HCT116 (cell line): ENCODE data around the gene PCCB. TPM values are rescaled to one million over a fixed set of nuclear protein-coding genes. Genes with fewer than 3 reads are reported as not detected.
"Not testable (repeated sequence)": the region's sequence is repeated elsewhere in the genome, so short reads cannot be mapped to it uniquely, and the experiment has no call there.

Experiments used
- ATAC-seq: fragments of 200-7000 bp; cut with Tn5 transposase; 2 replicates; pipeline ENCODE4 v1.9.1; 2020; ENCODE audit warnings: mild to moderate bottlenecking, moderate library complexity
- BruUV-seq: library from RNA; stranded (reverse); fragments of 400-500 nt; replicated peaks from 2 replicates; lab custom pipeline; 2021; lab: Mats Ljungman, UMichigan
- CTCF ChIA-PET: fragments of 300-600 bp; sonication (Branson Sonifier 250); formaldehyde crosslinking; loops from one replicate; lab custom pipeline; 2021; ENCODE audit warnings: antibody characterized with exemption; lab: Charles Lee
- POLR2A ChIA-PET: fragments of 300-600, 350-600 bp; sonication (Branson Sonifier 250); formaldehyde crosslinking; loops from one replicate; lab custom pipeline; 2021; ENCODE audit warnings: antibody characterized with exemption; lab: Charles Lee
- RAD21 ChIA-PET, 2 experiments: fragments of 300-600 bp; sonication (Branson Sonifier 250); formaldehyde crosslinking; loops; one replicate each; lab custom pipeline; 2023; ENCODE audit warnings: low total read pairs in 2 of 2; ENCODE audit not compliant: uncharacterized antibody in 2 of 2, unreplicated experiment in 2 of 2, low non-redundant PET in 1 of 2; lab: Charles Lee
- DNase-seq: peaks from one replicate; pipeline ENCODE4 v3.0.0-alpha.2; 2010; ENCODE audit warnings: low read depth, low spot score
- H2AFZ ChIP-seq: fragments of 200-600 bp; shearing (Covaris generic), sonication (generic); 2 replicates; pipeline ENCODE4 v1.6.1; 2017; ENCODE audit warnings: low read depth, mixed run types, mixed read lengths, antibody characterized with exemption, low read length; ENCODE audit not compliant: poor library complexity, severe bottlenecking
- H3K27ac ChIP-seq: 2 replicates; pipeline ENCODE4 v1.5.1; 2012; ENCODE audit warnings: low read depth, low read length
- H3K27me3 ChIP-seq: fragments of 200-600 bp; sonication (generic); 2 replicates; pipeline ENCODE4 v1.6.1; 2016; ENCODE audit warnings: mixed run types, low read length, mixed read lengths; ENCODE audit not compliant: insufficient read depth
- H3K36me3 ChIP-seq, 2 experiments: fragments of 200-500 bp in 1 of 2; fragments of 200-600 bp in 1 of 2; sonication (Bioruptor generic) in 1 of 2; sonication (generic) in 1 of 2; 2 replicates each; pipeline versions ENCODE4 v1.5.1 to v1.6.1; 2014 to 2016; ENCODE audit warnings: low read length in 2 of 2, inconsistent platforms in 1 of 2, mixed read lengths in 1 of 2, mixed run types in 1 of 2; ENCODE audit not compliant: insufficient read depth in 2 of 2, control insufficient read depth in 1 of 2
- H3K4me1 ChIP-seq, 2 experiments: fragments of 200-600 bp in 1 of 2; sonication (generic) in 1 of 2; 2 replicates each; pipeline versions ENCODE4 v1.5.1 to v1.6.1; 2012 to 2017; ENCODE audit warnings: low read length in 2 of 2, inconsistent platforms in 1 of 2, mild to moderate bottlenecking in 1 of 2, mixed read lengths in 1 of 2, mixed run types in 1 of 2, moderate library complexity in 1 of 2; ENCODE audit not compliant: insufficient read depth in 2 of 2, control insufficient read depth in 1 of 2
- H3K4me2 ChIP-seq: fragments of 200-600 bp; sonication (generic); 2 replicates; pipeline ENCODE4 v1.6.1; 2017; ENCODE audit warnings: mixed run types, low read length, mixed read lengths
- H3K4me3 ChIP-seq, 2 experiments: fragments of 200-600 bp in 1 of 2; sonication (generic) in 1 of 2; replicated peaks in 1 of 2; 2 replicates each; pipeline ENCODE4 v1.5.1; 2011 to 2016; ENCODE audit warnings: low read length in 2 of 2, control low read depth in 1 of 2, low read depth in 1 of 2, mild to moderate bottlenecking in 1 of 2, mixed read lengths in 1 of 2, mixed run types in 1 of 2
- H3K79me2 ChIP-seq: fragments of 200-600 bp; sonication (generic); 2 replicates; pipeline ENCODE4 v1.6.1; 2017; ENCODE audit warnings: mild to moderate bottlenecking, mixed run types, low read length, moderate library complexity, mixed read lengths; ENCODE audit not compliant: insufficient read depth
- H3K9ac ChIP-seq: fragments of 200-600 bp; sonication (generic); 2 replicates; pipeline ENCODE4 v1.6.1; 2016; ENCODE audit warnings: low read length, mixed read lengths
- H3K9me2 ChIP-seq: fragments of 200-600 bp; sonication (generic), shearing (Covaris generic); 2 replicates; pipeline ENCODE4 v1.6.1; 2017; ENCODE audit warnings: mixed run types, mild to moderate bottlenecking, moderate library complexity; ENCODE audit not compliant: insufficient read depth
- H3K9me3 ChIP-seq, 2 experiments: fragments of 200-500 bp in 1 of 2; fragments of 200-600 bp in 1 of 2; sonication (Bioruptor generic) in 1 of 2; sonication (generic) in 1 of 2; 2 replicates each; pipeline ENCODE4 v1.6.1; 2014 to 2017; ENCODE audit warnings: low read length in 2 of 2, mixed read lengths in 2 of 2, inconsistent platforms in 1 of 2, low read depth in 1 of 2, mild to moderate bottlenecking in 1 of 2, mixed run types in 1 of 2, moderate library complexity in 1 of 2; ENCODE audit not compliant: control insufficient read depth in 1 of 2, insufficient read depth in 1 of 2
- H4K20me1 ChIP-seq: fragments of 200-600 bp; sonication (generic), shearing (Covaris generic); 2 replicates; pipeline ENCODE4 v1.6.1; 2017; ENCODE audit warnings: mixed run types, mild to moderate bottlenecking, moderate library complexity; ENCODE audit not compliant: insufficient read depth
- JUND ChIP-seq: IDR thresholded peaks from 2 replicates; pipeline ENCODE4 v1.6.1; 2012
- SP1 ChIP-seq: IDR thresholded peaks from 2 replicates; pipeline ENCODE4 v1.6.1; 2012; ENCODE audit warnings: low read depth
- SRF ChIP-seq: IDR thresholded peaks from 2 replicates; pipeline ENCODE4 v1.6.1; 2012; ENCODE audit warnings: low read depth
- intact Hi-C: fragments of 100-400 bp; cut with micrococcal nuclease; formaldehyde crosslinking; loops from 2 replicates; pipeline ENCODE4 v1.10.0; 2022
- total RNA-seq: library from RNA; stranded (reverse); gene quantifications from one replicate; pipeline ENCODE4 v1.2.1, GENCODE V29; 2021; ENCODE audit not compliant: unreplicated experiment

Gene PCCB
- total RNA-seq, 1 experiment from 2014 or later = 48.9 TPM

GRCh38 chr3:136334209-136334608, 84.1 kb downstream of the PCCB start:
- Histone ChIP-seq H3K4me3 (no peak overlapping the region), H3K9me3 (no peaks in the 10 kb centered on the region), H4K20me1 (no peaks in the 10 kb centered on the region), H3K9me2 (no peaks in the 10 kb centered on the region), H3K36me3 (no peaks in the 10 kb centered on the region), H3K4me2 (no peak overlapping the region)
- RAD21 ChIA-PET = no interaction called here
- no peak for ATAC-seq
- intact Hi-C loops = no loop called here
- CTCF ChIA-PET = no interaction called here
- no peak for TF ChIP-seq JUND
- TF ChIP-seq SP1 = no peak
- no peak for TF ChIP-seq SRF
- TF ChIP-seq, all 23 proteins: peak for 0
- Histone ChIP-seq H3K4me1 (no peaks in the 10 kb centered on the region), H3K27me3 (no peaks in the 10 kb centered on the region), H2AFZ (no peak overlapping the region), H3K79me2 (no peaks in the 10 kb centered on the region), H3K27ac (no peak overlapping the region), H3K9ac (no peak overlapping the region)
- POLR2A ChIA-PET = no interaction called here
- DNase-seq = no peak
- BruUV-seq = no TSS peak

- ATAC-seq, POLR2A ChIA-PET, H3K27me3 ChIP-seq, RAD21 ChIA-PET, BruUV-seq, H3K27ac ChIP-seq, H4K20me1 ChIP-seq, H2AFZ ChIP-seq, H3K36me3 ChIP-seq, H3K9ac ChIP-seq, H3K9me3 ChIP-seq, H3K9me2 ChIP-seq, H3K4me2 ChIP-seq, DNase-seq, H3K4me3 ChIP-seq, H3K79me2 ChIP-seq, H3K4me1 ChIP-seq, intact Hi-C loops: not testable (repeated sequence)
- CTCF ChIA-PET = interaction anchor here (0.6 kb wide), 1 partner anchor 263 kb away, joined by 4 read pairs; no protein-coding TSS in a partner anchor
Observed at GRCh38 chr3:136334726-136335125, 84.6 kb downstream of the PCCB start.
